Brain pericyte (primary cell): ENCODE results near the gene SOCS1.

Source experiments
- DNase-seq: peaks from one replicate; pipeline ENCODE4 v3.0.0-alpha.2; 2012; ENCODE audit warnings: low read depth, low spot score

The SOCS1 gene

GRCh38 chr16:11205065-11205699 lies 50.8 kb downstream of the SOCS1 start:
- DNase-seq, result no peak

- DNase-seq, result no peak
Measured at GRCh38 chr16:11204513-11205047, 51.4 kb downstream of the SOCS1 start.
